Sigmoid colon (tissue), 7 donors: ENCODE data around the gene NUP88. TPM values are rescaled to one million over a fixed set of nuclear protein-coding genes. Genes with fewer than 3 reads are reported as not detected.

Experiments used
- DNase-seq: peaks from one replicate; pipeline ENCODE4 v3.0.0-alpha.2; 2019
- H3K27ac ChIP-seq, 4 donors: fragments of 200-600 bp; sonication (generic); one replicate each; pipeline ENCODE4 v1.5.1; 2016 to 2019; ENCODE audit warnings: mild to moderate bottlenecking in 1 of 4
- H3K27me3 ChIP-seq, 3 donors: fragments of 200-600 bp; sonication (generic); one replicate each; pipeline ENCODE4 v1.5.1; 2019; ENCODE audit warnings: mild to moderate bottlenecking in 1 of 3
- H3K36me3 ChIP-seq, 4 donors: fragments of 200-600 bp; sonication (generic); one replicate each; pipeline ENCODE4 v1.5.1; 2016 to 2019
- H3K4me1 ChIP-seq, 4 donors: fragments of 200-600 bp; sonication (generic); one replicate each; pipeline ENCODE4 v1.5.1; 2017 to 2019
- H3K4me3 ChIP-seq, 4 donors: fragments of 200-600 bp; sonication (generic); one replicate each; pipeline ENCODE4 v1.5.1; 2017 to 2019; ENCODE audit warnings: mild to moderate bottlenecking in 2 of 4, moderate library complexity in 1 of 4
- H3K9me3 ChIP-seq, 4 donors: fragments of 200-600 bp in 3 of 4; sonication (generic) in 3 of 4; one replicate each; pipeline versions ENCODE4 v1.5.1 to v1.6.1; 2013 to 2019
- CTCF ChIP-seq, 4 experiments: fragments of 450-650 bp in 3 of 4; fragments of 200-600 bp in 1 of 4; IDR thresholded peaks; one replicate each; pipeline ENCODE4 v1.5.1; 2016 to 2019; ENCODE audit warnings: antibody characterized with exemption in 4 of 4, mild to moderate bottlenecking in 3 of 4, moderate library complexity in 2 of 4
- EP300 ChIP-seq, 4 donors: sonication (generic); formaldehyde crosslinking; IDR thresholded peaks; one replicate each; pipeline ENCODE4 v1.6.1; 2017; ENCODE audit warnings: antibody characterized with exemption in 4 of 4
- POLR2A ChIP-seq, 2 donors: fragments of 450-650 bp; IDR thresholded peaks; one replicate each; pipeline ENCODE4 v1.6.1; 2016; ENCODE audit warnings: antibody characterized with exemption in 2 of 2, mild to moderate bottlenecking in 2 of 2, moderate library complexity in 2 of 2
- POLR2AphosphoS5 ChIP-seq, 4 donors: sonication (generic); formaldehyde crosslinking; IDR thresholded peaks; one replicate each; pipeline ENCODE4 v1.6.1; 2017; ENCODE audit warnings: antibody characterized with exemption in 4 of 4
- WGBS, 2 donors: extraction: QIAGEN DNeasy Blood & Tissue Kit; methylation state at CpG; one replicate each; pipeline ENCODE4 v1.1.7; 2013; 5-methylcytosine and 5-hydroxymethylcytosine counted together
- intact Hi-C: fragments of 100-400 bp; cut with DNase I; formaldehyde crosslinking; loops from one replicate; pipeline ENCODE4 v1.15.1; 2023
- polyA plus RNA-seq, 3 donors: library from polyadenylated mRNA; stranded (reverse); fragments of 200-250 nt; gene quantifications; one replicate each; pipeline ENCODE4 v1.2.3, GENCODE V29; 2013
- total RNA-seq, 4 donors: library from RNA; depleted of rRNA; stranded (reverse); fragments of >200 nt; gene quantifications; one replicate each; pipeline ENCODE4 v1.1.0, GENCODE V29; 2016
- donor health status: healthy with polysubstance abuse.
- donor health status: Bipolar disorder and iron deficiency.
- donor health status: healthy.

The NUP88 gene
- total and polyA plus RNA-seq, 7 donors, result 39.1 to 82.9 (median 60.7) TPM

DNA sequence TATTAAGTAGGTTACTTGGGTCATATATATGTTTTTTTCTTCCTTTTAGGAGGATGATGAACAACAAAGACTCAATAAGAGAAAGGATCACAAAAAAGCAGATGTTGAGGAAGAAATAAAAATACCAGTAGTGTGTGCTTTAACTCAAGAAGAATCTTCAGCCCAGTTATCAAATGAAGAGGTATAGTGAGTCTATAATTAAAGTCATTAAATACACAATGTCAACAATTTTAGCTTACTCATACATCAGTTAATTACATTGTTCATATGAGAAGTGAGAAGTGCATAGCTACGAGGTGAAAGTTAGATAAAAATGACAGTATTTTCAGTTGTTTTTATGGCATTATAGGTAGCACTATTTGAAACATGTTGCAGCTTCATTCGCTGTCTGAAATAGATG lies 65.2 kb downstream of the NUP88 start:
- Histone ChIP-seq H3K9me3 (no peaks in the 10 kb centered on the region), H3K27me3 (no peaks in the 10 kb centered on the region), H3K27ac (peak overlapping the region in 1 of 4 donors; percentile 45), H3K4me1 (no peaks in the 10 kb centered on the region), H3K4me3 (no peak overlapping the region), H3K36me3 (peaks cover 8 to 94% (median 16%) of the 10 kb centered on the region in 4 donors)
- DNase-seq, result no peak
- 70 to 84% methylated on average over 2 of the region's 2 CpGs for WGBS, 2 donors
- intact Hi-C loops, result no loop called here
- TF ChIP-seq POLR2A (IDR thresholded peaks at IDR 0.05), result no peak

GRCh38 chr17:5352681-5353289 lies 66.7 kb downstream of the NUP88 start:
- Histone ChIP-seq H3K4me1 (no peaks in the 10 kb centered on the region), H3K27me3 (no peaks in the 10 kb centered on the region), H3K36me3 (peaks cover 4 to 95% (median 17%) of the 10 kb centered on the region in 4 donors), H3K27ac (no peak overlapping the region), H3K4me3 (no peak overlapping the region), H3K9me3 (no peaks in the 10 kb centered on the region)
- TF ChIP-seq CTCF (IDR thresholded peaks at IDR 0.05), result no peak
- TF ChIP-seq POLR2AphosphoS5 (IDR thresholded peaks at IDR 0.05), result no peak
- TF ChIP-seq POLR2A (IDR thresholded peaks at IDR 0.05), result no peak
- TF ChIP-seq EP300 (IDR thresholded peaks at IDR 0.05), result no peak
- DNase-seq, result no peak
- 91 to 94% methylated on average over 4 of the region's 4 CpGs for WGBS, 2 donors
- intact Hi-C loops, result no loop called here

DNA sequence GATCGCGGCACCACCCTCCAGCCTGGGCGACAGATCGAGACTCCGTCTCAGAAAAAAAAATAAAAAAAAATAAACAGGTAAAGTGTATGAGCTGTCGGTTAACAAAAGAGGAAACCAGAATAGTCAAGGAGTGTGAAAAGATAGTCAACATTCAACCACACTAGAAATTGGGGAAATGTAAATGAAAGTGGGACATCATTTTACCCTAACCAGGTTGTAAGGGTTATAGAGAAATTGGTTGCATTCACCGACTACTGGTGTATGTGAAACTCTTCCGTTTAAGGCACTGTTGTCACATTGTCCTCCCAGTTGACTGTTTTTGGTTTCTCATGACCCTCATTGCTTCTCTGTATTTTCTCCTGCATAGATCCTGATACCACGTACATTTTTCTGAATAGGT lies 74.5 kb downstream of the NUP88 start:
- Histone ChIP-seq H3K27ac (no peak overlapping the region), H3K9me3 (no peaks in the 10 kb centered on the region), H3K4me3 (no peak overlapping the region), H3K36me3 (peaks cover 16 to 60% (median 22%) of the 10 kb centered on the region in 4 donors), H3K27me3 (no peaks in the 10 kb centered on the region), H3K4me1 (no peaks in the 10 kb centered on the region)
- WGBS, 2 donors, result 89 to 94% methylated on average over 9 of the region's 9 CpGs
- DNase-seq, result no peak
- intact Hi-C loops, result no loop called here
- TF ChIP-seq CTCF (IDR thresholded peaks at IDR 0.05) (no peak), EP300 (IDR thresholded peaks at IDR 0.05) (no peak), POLR2A (IDR thresholded peaks at IDR 0.05) (no peak), POLR2AphosphoS5 (IDR thresholded peaks at IDR 0.05) (no peak)

Other genes starting within 250 kb of the NUP88 start
- 10 to 100 TPM; 15.5 to 24.3 (median 16.9) TPM for gene ZNF594, start 227.8 kb downstream of the NUP88 start, total RNA-seq
- 1 to 10 TPM in 1 of 3 donors, under 1 TPM in 1, not detected in 1; 0.23 to 3.8 TPM for gene ZNF594, start 227.8 kb downstream of the NUP88 start, polyA plus RNA-seq
- gene SCIMP, start 184.8 kb downstream of the NUP88 start, total RNA-seq, result 10 to 100 TPM in 1 of 4 donors, 1 to 10 TPM in 3; 1.1 to 15.5 (median 3.8) TPM
- 10 to 100 TPM in 1 of 3 donors, 1 to 10 TPM in 1, under 1 TPM in 1; 0.60 to 11.1 (median 8.8) TPM for gene SCIMP, start 184.8 kb downstream of the NUP88 start, polyA plus RNA-seq
- 10 to 100 TPM; 39.8 to 52.9 (median 46.4) TPM for gene RABEP1, start 137.4 kb downstream of the NUP88 start, total RNA-seq
- gene RABEP1, start 137.4 kb downstream of the NUP88 start, polyA plus RNA-seq, result 10 to 100 TPM; 12.7 to 19.0 (median 14.4) TPM
- gene RPAIN, start 520 bp upstream of the NUP88 start, total RNA-seq, result 10 to 100 TPM; 37.8 to 53.8 (median 47.1) TPM
- gene RPAIN, start 520 bp upstream of the NUP88 start, polyA plus RNA-seq, result 10 to 100 TPM; 21.3 to 32.9 (median 31.8) TPM
- gene C1QBP, start 19.5 kb upstream of the NUP88 start, total RNA-seq, result 10 to 100 TPM; 59.8 to 99.9 (median 85.3) TPM
- 100 to 1,000 TPM in 2 of 3 donors, 10 to 100 TPM in 1; 94.3 to 204 (median 154) TPM for gene C1QBP, start 19.5 kb upstream of the NUP88 start, polyA plus RNA-seq
- 1 to 10 TPM; 7.1 to 9.8 (median 8.4) TPM for gene DHX33, start 49.3 kb upstream of the NUP88 start, total RNA-seq
- 1 to 10 TPM; 2.3 to 8.3 (median 3.0) TPM for gene DHX33, start 49.3 kb upstream of the NUP88 start, polyA plus RNA-seq
- gene DERL2, start 66.5 kb upstream of the NUP88 start, total RNA-seq, result 10 to 100 TPM; 14.3 to 40.0 (median 18.0) TPM
- 10 to 100 TPM; 23.1 to 51.3 (median 24.6) TPM for gene DERL2, start 66.5 kb upstream of the NUP88 start, polyA plus RNA-seq
- gene MIS12, start 66.9 kb upstream of the NUP88 start, total RNA-seq, result 10 to 100 TPM in 3 of 4 donors, 1 to 10 TPM in 1; 6.1 to 16.6 (median 15.7) TPM
- 10 to 100 TPM in 1 of 3 donors, 1 to 10 TPM in 2; 3.6 to 12.0 (median 7.6) TPM for gene MIS12, start 66.9 kb upstream of the NUP88 start, polyA plus RNA-seq
- 10 to 100 TPM; 19.1 to 70.3 (median 28.1) TPM for gene NLRP1, start 164.8 kb upstream of the NUP88 start, total RNA-seq
- gene NLRP1, start 164.8 kb upstream of the NUP88 start, polyA plus RNA-seq, result 10 to 100 TPM in 1 of 3 donors, 1 to 10 TPM in 2; 1.8 to 25.0 (median 7.2) TPM